Thoracic aorta (tissue), 2 donors: ENCODE results near the gene STAB1. TPM values are rescaled to one million over a fixed set of nuclear protein-coding genes. Genes with fewer than 3 reads are reported as not detected.

ENCODE experiments used
- ATAC-seq: fragments of 150-250 bp; one replicate; pipeline ENCODE4 v1.8.0; 2017; ENCODE audit warnings: low read depth; ENCODE audit not compliant: insufficient number of reproducible peaks, low FRiP score
- DNase-seq: peaks from one replicate; pipeline ENCODE4 v3.0.0-alpha.2; 2020; ENCODE audit warnings: low spot score
- H3K27ac ChIP-seq, 2 donors: fragments of 200-600 bp; sonication (generic); 1 replicate in 1 of 2; 2 replicates in 1 of 2; pipeline ENCODE4 v1.5.1; 2016; ENCODE audit warnings: mild to moderate bottlenecking in 2 of 2, moderate library complexity in 2 of 2
- H3K27me3 ChIP-seq: fragments of 200-600 bp; sonication (generic); replicated peaks from 2 replicates; pipeline ENCODE4 v1.6.0; 2016; ENCODE audit warnings: mild to moderate bottlenecking; ENCODE audit not compliant: insufficient read depth
- H3K36me3 ChIP-seq: fragments of 200-600 bp; sonication (generic); one replicate; pipeline ENCODE4 v1.5.1; 2016
- H3K4me1 ChIP-seq, 2 donors: fragments of 200-600 bp; sonication (generic); 1 replicate in 1 of 2; 2 replicates in 1 of 2; pipeline versions ENCODE4 v1.5.1 to v1.6.0; 2016; ENCODE audit warnings: low read depth in 2 of 2, mild to moderate bottlenecking in 1 of 2; ENCODE audit not compliant: control insufficient read depth in 1 of 2
- H3K4me3 ChIP-seq: fragments of 200-600 bp; sonication (generic); 2 replicates; pipeline ENCODE4 v1.5.1; 2016; ENCODE audit warnings: mild to moderate bottlenecking
- H3K9me3 ChIP-seq: fragments of 200-600 bp; sonication (generic); 2 replicates; pipeline ENCODE4 v1.5.1; 2016
- CTCF ChIP-seq: fragments of 200-600 bp; sonication (generic); IDR thresholded peaks from one replicate; pipeline ENCODE4 v1.5.1; 2019; ENCODE audit warnings: antibody characterized with exemption
- total RNA-seq, 2 donors: library from RNA; depleted of rRNA; stranded (reverse); fragments of >200 nt; gene quantifications; one replicate each; pipeline versions ENCODE4 v1.1.0 to v1.2.3, GENCODE V29; 2016

STAB1 gene
- total RNA-seq, 2 donors from 2014 or later = 249 to 837 TPM

DNA sequence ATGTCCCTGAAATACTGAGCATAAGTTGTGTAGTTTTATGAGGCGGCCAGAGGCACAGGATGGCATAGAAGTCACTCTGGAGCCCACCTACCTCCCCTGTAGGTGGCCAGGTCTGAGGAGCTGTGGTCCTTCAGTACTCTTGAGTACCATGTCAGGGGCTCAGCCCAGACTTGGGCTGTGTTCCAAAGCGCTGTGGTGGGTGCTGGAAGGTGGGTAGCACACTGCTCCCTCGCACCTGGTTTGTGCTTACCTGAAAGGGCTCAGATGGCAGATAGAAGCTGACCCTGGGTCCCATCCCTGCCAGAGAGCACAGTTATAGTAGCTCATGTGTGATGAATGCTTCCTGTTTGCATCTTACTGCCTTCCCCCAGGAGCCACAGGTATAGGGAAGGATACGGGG is 24.2 kb upstream of the STAB1 start:
- no peak overlapping the region for H3K4me3 ChIP-seq
- H3K27ac ChIP-seq = no peak overlapping the region
- no peak for TF ChIP-seq CTCF
- no peaks in the 10 kb centered on the region for H3K9me3 ChIP-seq
- DNase-seq (no peak), ATAC-seq (no peak)
- H3K4me1 ChIP-seq = peaks cover 0 to 4% of the 10 kb centered on the region in 2 donors
- H3K27me3 ChIP-seq = no peaks in the 10 kb centered on the region
- H3K36me3 ChIP-seq = peaks cover 33% of the 10 kb centered on the region

DNA sequence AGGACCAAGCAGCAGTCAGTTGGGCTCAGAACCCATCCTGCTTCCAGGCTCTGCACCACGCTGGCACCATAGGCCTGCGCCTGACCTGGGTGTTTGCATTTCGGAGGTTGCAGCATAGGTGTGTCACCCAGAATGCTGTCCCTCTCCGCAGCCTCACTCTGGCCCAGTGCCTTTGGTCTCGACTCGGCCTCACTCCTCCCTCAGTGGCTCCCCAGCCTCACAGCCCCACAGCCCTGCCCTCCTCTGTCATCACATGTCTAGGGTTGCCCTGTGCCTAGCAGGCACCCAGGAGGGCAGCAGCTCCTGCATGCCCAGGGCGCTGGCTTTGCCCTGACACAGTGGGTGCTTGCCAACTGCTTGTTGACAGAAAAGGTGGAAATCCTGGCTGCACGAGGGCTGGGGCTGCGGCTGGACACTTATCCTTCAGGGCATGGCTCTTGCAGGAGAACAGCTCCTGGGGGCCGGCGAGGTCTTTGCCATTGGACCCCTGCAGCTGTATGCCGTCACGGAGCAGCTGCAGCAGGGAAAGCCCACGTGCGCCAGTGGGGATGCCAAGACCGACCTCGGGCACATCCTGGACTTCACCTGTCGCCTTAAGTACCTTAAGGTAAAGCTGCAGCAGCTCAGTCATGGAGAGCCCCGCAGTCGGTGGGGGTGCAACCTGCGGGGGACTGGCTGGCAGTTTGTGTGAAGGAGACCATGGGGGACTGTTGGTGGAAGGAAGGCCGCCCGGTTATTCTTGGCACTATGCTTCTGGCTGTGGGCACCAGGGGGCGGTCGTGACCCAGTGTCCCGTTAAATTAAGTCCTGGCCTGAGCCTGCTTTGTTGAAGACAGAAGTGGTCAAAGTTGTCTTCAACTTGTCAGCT is 23.5 kb upstream of the STAB1 start:
- H3K4me3 ChIP-seq = no peak overlapping the region
- H3K4me1 ChIP-seq = peaks cover 0 to 4% of the 10 kb centered on the region in 2 donors
- TF ChIP-seq CTCF = peak; percentile 68
- no peaks in the 10 kb centered on the region for H3K27me3 ChIP-seq
- ATAC-seq (no peak), DNase-seq (no peak)
- no peak overlapping the region for H3K27ac ChIP-seq
- no peaks in the 10 kb centered on the region for H3K9me3 ChIP-seq
- H3K36me3 ChIP-seq = peaks cover 38% of the 10 kb centered on the region

GRCh38 chr3:52472239-52473000 is 22.7 kb upstream of the STAB1 start:
- H3K27ac ChIP-seq = no peak overlapping the region
- TF ChIP-seq CTCF = no peak
- ATAC-seq = no peak
- DNase-seq = no peak
- H3K9me3 ChIP-seq = no peaks in the 10 kb centered on the region
- H3K4me1 ChIP-seq = peaks cover 0 to 4% of the 10 kb centered on the region in 2 donors
- no peaks in the 10 kb centered on the region for H3K27me3 ChIP-seq
- H3K36me3 ChIP-seq = peaks cover 47% of the 10 kb centered on the region
- H3K4me3 ChIP-seq = no peak overlapping the region

DNA sequence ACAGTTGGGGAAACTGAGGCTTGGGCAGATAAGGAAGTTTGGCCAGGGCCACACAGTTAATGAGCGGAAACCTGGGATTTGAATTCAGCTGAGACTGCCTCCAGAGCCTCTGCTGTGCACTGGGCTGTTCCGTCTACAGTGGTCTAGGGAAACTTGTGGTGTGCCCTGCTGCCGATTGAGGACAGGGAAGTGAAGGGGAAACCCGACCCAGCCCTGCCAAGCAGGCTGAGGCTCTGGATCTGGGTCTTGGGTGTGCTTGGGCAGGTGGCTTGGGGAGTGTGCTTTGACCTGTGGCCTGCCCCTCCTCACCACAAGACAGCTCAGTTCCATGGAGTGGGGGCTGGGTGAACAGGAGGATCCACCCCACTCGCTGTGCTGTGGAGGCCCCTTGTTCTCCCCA is 22.1 kb upstream of the STAB1 start:
- no peaks in the 10 kb centered on the region for H3K9me3 ChIP-seq
- peaks cover 52% of the 10 kb centered on the region for H3K36me3 ChIP-seq
- H3K4me3 ChIP-seq = no peak overlapping the region
- TF ChIP-seq CTCF = no peak
- no peak for DNase-seq
- no peak for ATAC-seq
- no peak overlapping the region for H3K27ac ChIP-seq
- no peaks in the 10 kb centered on the region for H3K27me3 ChIP-seq
- peaks cover 0 to 4% of the 10 kb centered on the region in 2 donors for H3K4me1 ChIP-seq

GRCh38 chr3:52477076-52477795 is 17.9 kb upstream of the STAB1 start:
- H3K4me1 ChIP-seq = no peaks in the 10 kb centered on the region
- H3K27ac ChIP-seq = no peak overlapping the region
- H3K27me3 ChIP-seq = no peaks in the 10 kb centered on the region
- H3K36me3 ChIP-seq = peaks cover 89% of the 10 kb centered on the region
- H3K9me3 ChIP-seq = no peaks in the 10 kb centered on the region
- ATAC-seq = no peak
- no peak for DNase-seq
- no peak for TF ChIP-seq CTCF
- H3K4me3 ChIP-seq = no peak overlapping the region
